Endothelial cell of umbilical vein (primary cell): ENCODE results near the gene PSKH1. TPM values are rescaled to one million over a fixed set of nuclear protein-coding genes. Genes with fewer than 3 reads are reported as not detected.

Source experiments
- BruUV-seq: library from RNA; stranded (reverse); fragments of 400-500 nt; replicated peaks from 2 replicates; lab custom pipeline; 2021; lab: Mats Ljungman, UMichigan
- CTCF ChIA-PET: fragments of 300-600, 350-600 bp; sonication (Branson Sonifier 250); formaldehyde crosslinking; loops from one replicate; lab custom pipeline; 2021; ENCODE audit warnings: antibody characterized with exemption, inconsistent platforms; lab: Charles Lee
- POLR2A ChIA-PET: fragments of 300-600, 350-600 bp; sonication (Branson Sonifier 250); formaldehyde crosslinking; loops from one replicate; lab custom pipeline; 2021; ENCODE audit warnings: antibody characterized with exemption, inconsistent platforms; lab: Charles Lee
- DNase-seq: peaks from one replicate; pipeline ENCODE4 v3.0.0-alpha.2; 2011; ENCODE audit warnings: low read depth, low spot score
- FAIRE-seq: peaks from 2 replicates; lab custom pipeline; 2011; peaks lifted over from hg19 to GRCh38; lab: Jason Lieb, UNC
- H2AFZ ChIP-seq: 2 replicates; pipeline ENCODE4 v1.6.0; 2012; ENCODE audit warnings: low read depth, low read length, control low read depth, inconsistent platforms
- H3K27ac ChIP-seq: 2 replicates; pipeline ENCODE4 v1.5.1; 2011; ENCODE audit warnings: low read depth, mild to moderate bottlenecking, control low read depth, low read length, moderate library complexity; ENCODE audit not compliant: insufficient read depth
- H3K27me3 ChIP-seq, 2 experiments: 2 replicates each; pipeline versions ENCODE4 v1.6.0 to v1.6.1; 2011; ENCODE audit warnings: low read length in 2 of 2, mixed read lengths in 1 of 2; ENCODE audit not compliant: control insufficient read depth in 2 of 2, insufficient read depth in 2 of 2
- H3K36me3 ChIP-seq, 2 experiments: 2 replicates in 1 of 2; 3 replicates in 1 of 2; pipeline ENCODE4 v1.5.1; 2011; ENCODE audit warnings: low read length in 2 of 2, mild to moderate bottlenecking in 1 of 2, moderate library complexity in 1 of 2; ENCODE audit not compliant: control insufficient read depth in 2 of 2, insufficient read depth in 2 of 2; ENCODE audit errors: extremely low read depth in 1 of 2
- H3K4me1 ChIP-seq: 3 replicates; pipeline ENCODE4 v1.5.1; 2011; ENCODE audit warnings: mild to moderate bottlenecking, low read length; ENCODE audit not compliant: control insufficient read depth, insufficient read depth; ENCODE audit errors: extremely low read depth
- H3K4me2 ChIP-seq: 2 replicates; pipeline ENCODE4 v1.6.1; 2011; ENCODE audit warnings: low read length, control low read depth, mixed read lengths; ENCODE audit not compliant: insufficient read depth
- H3K4me3 ChIP-seq, 3 experiments: fragments of 200-600 bp in 1 of 3; sonication (generic), shearing (Covaris generic) in 1 of 3; replicated peaks in 1 of 3; 2 replicates each; pipeline ENCODE4 v1.5.1; 2011 to 2016; ENCODE audit warnings: control low read depth in 3 of 3, low read length in 3 of 3, mild to moderate bottlenecking in 2 of 3, inconsistent platforms in 1 of 3, low read depth in 1 of 3, moderate library complexity in 1 of 3; ENCODE audit not compliant: insufficient read depth in 1 of 3
- H3K79me2 ChIP-seq: 2 replicates; pipeline ENCODE4 v1.6.0; 2012; ENCODE audit warnings: low read length, inconsistent platforms; ENCODE audit not compliant: control insufficient read depth, insufficient read depth
- H3K9ac ChIP-seq: replicated peaks from 2 replicates; pipeline ENCODE3; 2011; ENCODE audit warnings: low read length, control low read depth; ENCODE audit not compliant: insufficient read depth; ENCODE audit errors: extremely low read depth
- H3K9me1 ChIP-seq: replicated peaks from 3 replicates; pipeline ENCODE4 v1.6.0; 2011; ENCODE audit warnings: mild to moderate bottlenecking, low read length; ENCODE audit not compliant: control insufficient read depth, insufficient read depth; ENCODE audit errors: extremely low read depth
- H3K9me3 ChIP-seq: replicated peaks from 2 replicates; pipeline ENCODE4 v1.5.1; 2012; ENCODE audit warnings: low read length, inconsistent platforms; ENCODE audit not compliant: control insufficient read depth, insufficient read depth
- H4K20me1 ChIP-seq: replicated peaks from 2 replicates; pipeline ENCODE3; 2011; ENCODE audit warnings: mild to moderate bottlenecking, low read length; ENCODE audit not compliant: control insufficient read depth, insufficient read depth; ENCODE audit errors: extremely low read depth
- CTCF ChIP-seq, 2 donors: IDR thresholded peaks; 1 replicate in 1 of 2; 2 replicates in 1 of 2; pipeline ENCODE4 v1.5.1; 2011; ENCODE audit warnings: low read length in 2 of 2, mild to moderate bottlenecking in 2 of 2, moderate library complexity in 2 of 2, control low read depth in 1 of 2, inconsistent platforms in 1 of 2, low read depth in 1 of 2; ENCODE audit not compliant: insufficient read depth in 1 of 2; ENCODE audit errors: extremely low read depth in 1 of 2
- EZH2 ChIP-seq: IDR thresholded peaks from 2 replicates; pipeline ENCODE4 v1.6.1; 2012; ENCODE audit warnings: borderline replicate concordance, low read depth, mild to moderate bottlenecking, moderate library complexity, low read length, inconsistent platforms; ENCODE audit not compliant: severe bottlenecking
- FOS ChIP-seq: IDR thresholded peaks from 2 replicates; pipeline ENCODE4 v1.6.1; 2011; ENCODE audit warnings: mild to moderate bottlenecking, low read length, moderate library complexity, borderline replicate concordance; ENCODE audit not compliant: insufficient read depth
- GATA2 ChIP-seq: IDR thresholded peaks from 2 replicates; pipeline ENCODE4 v1.7.0; 2011; ENCODE audit warnings: low read depth, mild to moderate bottlenecking, moderate library complexity, mixed read lengths, low read length; ENCODE audit not compliant: insufficient read length, insufficient read depth
- JUN ChIP-seq: IDR thresholded peaks from 2 replicates; pipeline ENCODE4 v1.6.1; 2011; ENCODE audit warnings: borderline replicate concordance, low read depth; ENCODE audit not compliant: insufficient read length, insufficient read depth
- MAX ChIP-seq: IDR thresholded peaks from 2 replicates; pipeline ENCODE4 v1.6.1; 2011; ENCODE audit not compliant: insufficient read depth, insufficient read length
- MYC ChIP-seq: IDR thresholded peaks from one replicate; pipeline ENCODE4 v1.6.1; 2011; ENCODE audit warnings: mild to moderate bottlenecking, low read depth, low read length
- POLR2A ChIP-seq: IDR thresholded peaks from 2 replicates; pipeline ENCODE4 v1.6.1; 2012; ENCODE audit warnings: low read depth, mild to moderate bottlenecking, control low read depth, low read length
- POLR2AphosphoS5 ChIP-seq: IDR thresholded peaks from 2 replicates; pipeline ENCODE4 v1.6.1; 2012; ENCODE audit warnings: low read depth, mild to moderate bottlenecking, control low read depth, low read length, moderate library complexity; ENCODE audit not compliant: insufficient read depth
- dilution Hi-C: fragments of 300-500 bp; cut with MboI; formaldehyde crosslinking; loops from one replicate; pipeline ENCODE4 v1.15.0; 2019; ENCODE audit warnings: low sequenced_read_pairs; ENCODE audit not compliant: extremely low pct_ligation_motif_present
- intact Hi-C: fragments of 100-400 bp; cut with micrococcal nuclease; formaldehyde crosslinking; loops from one replicate; pipeline ENCODE4 v1.10.0; 2022
- polyA plus RNA-seq, 4 experiments: library from polyadenylated mRNA; depleted of rRNA in 3 of 4; stranded (reverse) in 3 of 4; unstranded in 1 of 4; fragments of >200 nt; gene quantifications; 2 replicates each; pipeline versions ENCODE4 v1.2.1 to v1.2.3, GENCODE V29; 2011 to 2012; ENCODE audit warnings: missing spikeins in 1 of 4
- total RNA-seq: library from RNA; stranded (reverse); gene quantifications from 2 replicates; pipeline ENCODE4 v1.2.3, GENCODE V29; 2021

The PSKH1 gene
- total and polyA plus RNA-seq, 2 donors (not counting 3 experiments of a cell fraction or from before 2014, with no cell fraction given): 25.9 to 42.6 TPM

GRCh38 chr16:67864594-67864993, 28.5 kb upstream of the PSKH1 start:
- no peaks in the 10 kb centered on the region for H3K9me1 ChIP-seq
- ChIA-PET CTCF (interaction anchor here (0.7 to 4.5 kb wide), 4 partner anchors 19 to 343 kb away, joined by 3 to 64 read pairs (median 16); no protein-coding TSS in a partner anchor), POLR2A (no interaction called here)
- H3K9ac ChIP-seq: no peak overlapping the region
- H3K9me3 ChIP-seq: no peaks in the 10 kb centered on the region
- H3K4me1 ChIP-seq: no peaks in the 10 kb centered on the region
- peaks cover 2% of the 10 kb centered on the region for H4K20me1 ChIP-seq
- intact Hi-C loops: no loop called here
- H3K36me3 ChIP-seq: peaks cover 13 to 41% of the 10 kb centered on the region in 2 experiments
- H3K27me3 ChIP-seq: no peaks in the 10 kb centered on the region
- peaks cover 53% of the 10 kb centered on the region for H3K79me2 ChIP-seq
- no peak for FAIRE-seq
- H3K4me2 ChIP-seq: no peak overlapping the region
- DNase-seq: no peak
- TF ChIP-seq GATA2 (no peak), POLR2A (no peak), FOS (no peak), MYC (no peak), JUN (no peak), CTCF (IDR thresholded peaks at IDR 0.05; ENCODE audit: extremely low read depth in 1 of 2, insufficient read depth in 1 of 2, low read depth in 1 of 2, low read length in 2 of 2) (no peak), EZH2 (no peak), MAX (no peak), POLR2AphosphoS5 (no peak)
- H2AFZ ChIP-seq: no peak overlapping the region
- no peak overlapping the region for H3K4me3 ChIP-seq
- H3K27ac ChIP-seq: no peak overlapping the region
- no TSS peak for BruUV-seq
- dilution Hi-C loops: no loop called here
